Endothelial cell of umbilical vein (primary cell): Measurements from ENCODE around the gene TMC6. TPM values are rescaled to one million over a fixed set of nuclear protein-coding genes. Genes with fewer than 3 reads are reported as not detected.

Experiments used
- BruUV-seq: library from RNA; stranded (reverse); fragments of 400-500 nt; replicated peaks from 2 replicates; lab custom pipeline; 2021; lab: Mats Ljungman, UMichigan
- CTCF ChIA-PET: fragments of 300-600, 350-600 bp; sonication (Branson Sonifier 250); formaldehyde crosslinking; loops from one replicate; lab custom pipeline; 2021; ENCODE audit warnings: antibody characterized with exemption, inconsistent platforms; lab: Charles Lee
- POLR2A ChIA-PET: fragments of 300-600, 350-600 bp; sonication (Branson Sonifier 250); formaldehyde crosslinking; loops from one replicate; lab custom pipeline; 2021; ENCODE audit warnings: antibody characterized with exemption, inconsistent platforms; lab: Charles Lee
- DNase-seq: peaks from one replicate; pipeline ENCODE4 v3.0.0-alpha.2; 2011; ENCODE audit warnings: low read depth, low spot score
- FAIRE-seq: peaks from 2 replicates; lab custom pipeline; 2011; peaks lifted over from hg19 to GRCh38; lab: Jason Lieb, UNC
- H2AFZ ChIP-seq: 2 replicates; pipeline ENCODE4 v1.6.0; 2012; ENCODE audit warnings: low read depth, low read length, control low read depth, inconsistent platforms
- H3K27ac ChIP-seq: 2 replicates; pipeline ENCODE4 v1.5.1; 2011; ENCODE audit warnings: low read depth, mild to moderate bottlenecking, control low read depth, low read length, moderate library complexity; ENCODE audit not compliant: insufficient read depth
- H3K27me3 ChIP-seq, 2 experiments: 2 replicates each; pipeline versions ENCODE4 v1.6.0 to v1.6.1; 2011; ENCODE audit warnings: low read length in 2 of 2, mixed read lengths in 1 of 2; ENCODE audit not compliant: control insufficient read depth in 2 of 2, insufficient read depth in 2 of 2
- H3K36me3 ChIP-seq, 2 experiments: 2 replicates in 1 of 2; 3 replicates in 1 of 2; pipeline ENCODE4 v1.5.1; 2011; ENCODE audit warnings: low read length in 2 of 2, mild to moderate bottlenecking in 1 of 2, moderate library complexity in 1 of 2; ENCODE audit not compliant: control insufficient read depth in 2 of 2, insufficient read depth in 2 of 2; ENCODE audit errors: extremely low read depth in 1 of 2
- H3K4me1 ChIP-seq: 3 replicates; pipeline ENCODE4 v1.5.1; 2011; ENCODE audit warnings: mild to moderate bottlenecking, low read length; ENCODE audit not compliant: control insufficient read depth, insufficient read depth; ENCODE audit errors: extremely low read depth
- H3K4me2 ChIP-seq: 2 replicates; pipeline ENCODE4 v1.6.1; 2011; ENCODE audit warnings: low read length, control low read depth, mixed read lengths; ENCODE audit not compliant: insufficient read depth
- H3K4me3 ChIP-seq, 3 experiments: fragments of 200-600 bp in 1 of 3; sonication (generic), shearing (Covaris generic) in 1 of 3; replicated peaks in 1 of 3; 2 replicates each; pipeline ENCODE4 v1.5.1; 2011 to 2016; ENCODE audit warnings: control low read depth in 3 of 3, low read length in 3 of 3, mild to moderate bottlenecking in 2 of 3, inconsistent platforms in 1 of 3, low read depth in 1 of 3, moderate library complexity in 1 of 3; ENCODE audit not compliant: insufficient read depth in 1 of 3
- H3K79me2 ChIP-seq: 2 replicates; pipeline ENCODE4 v1.6.0; 2012; ENCODE audit warnings: low read length, inconsistent platforms; ENCODE audit not compliant: control insufficient read depth, insufficient read depth
- H3K9ac ChIP-seq: replicated peaks from 2 replicates; pipeline ENCODE3; 2011; ENCODE audit warnings: low read length, control low read depth; ENCODE audit not compliant: insufficient read depth; ENCODE audit errors: extremely low read depth
- H3K9me1 ChIP-seq: replicated peaks from 3 replicates; pipeline ENCODE4 v1.6.0; 2011; ENCODE audit warnings: mild to moderate bottlenecking, low read length; ENCODE audit not compliant: control insufficient read depth, insufficient read depth; ENCODE audit errors: extremely low read depth
- H3K9me3 ChIP-seq: replicated peaks from 2 replicates; pipeline ENCODE4 v1.5.1; 2012; ENCODE audit warnings: low read length, inconsistent platforms; ENCODE audit not compliant: control insufficient read depth, insufficient read depth
- H4K20me1 ChIP-seq: replicated peaks from 2 replicates; pipeline ENCODE3; 2011; ENCODE audit warnings: mild to moderate bottlenecking, low read length; ENCODE audit not compliant: control insufficient read depth, insufficient read depth; ENCODE audit errors: extremely low read depth
- CTCF ChIP-seq, 2 donors: IDR thresholded peaks; 1 replicate in 1 of 2; 2 replicates in 1 of 2; pipeline ENCODE4 v1.5.1; 2011; ENCODE audit warnings: low read length in 2 of 2, mild to moderate bottlenecking in 2 of 2, moderate library complexity in 2 of 2, control low read depth in 1 of 2, inconsistent platforms in 1 of 2, low read depth in 1 of 2; ENCODE audit not compliant: insufficient read depth in 1 of 2; ENCODE audit errors: extremely low read depth in 1 of 2
- EZH2 ChIP-seq: IDR thresholded peaks from 2 replicates; pipeline ENCODE4 v1.6.1; 2012; ENCODE audit warnings: borderline replicate concordance, low read depth, mild to moderate bottlenecking, moderate library complexity, low read length, inconsistent platforms; ENCODE audit not compliant: severe bottlenecking
- FOS ChIP-seq: IDR thresholded peaks from 2 replicates; pipeline ENCODE4 v1.6.1; 2011; ENCODE audit warnings: mild to moderate bottlenecking, low read length, moderate library complexity, borderline replicate concordance; ENCODE audit not compliant: insufficient read depth
- GATA2 ChIP-seq: IDR thresholded peaks from 2 replicates; pipeline ENCODE4 v1.7.0; 2011; ENCODE audit warnings: low read depth, mild to moderate bottlenecking, moderate library complexity, mixed read lengths, low read length; ENCODE audit not compliant: insufficient read length, insufficient read depth
- JUN ChIP-seq: IDR thresholded peaks from 2 replicates; pipeline ENCODE4 v1.6.1; 2011; ENCODE audit warnings: borderline replicate concordance, low read depth; ENCODE audit not compliant: insufficient read length, insufficient read depth
- MAX ChIP-seq: IDR thresholded peaks from 2 replicates; pipeline ENCODE4 v1.6.1; 2011; ENCODE audit not compliant: insufficient read depth, insufficient read length
- MYC ChIP-seq: IDR thresholded peaks from one replicate; pipeline ENCODE4 v1.6.1; 2011; ENCODE audit warnings: mild to moderate bottlenecking, low read depth, low read length
- POLR2A ChIP-seq: IDR thresholded peaks from 2 replicates; pipeline ENCODE4 v1.6.1; 2012; ENCODE audit warnings: low read depth, mild to moderate bottlenecking, control low read depth, low read length
- POLR2AphosphoS5 ChIP-seq: IDR thresholded peaks from 2 replicates; pipeline ENCODE4 v1.6.1; 2012; ENCODE audit warnings: low read depth, mild to moderate bottlenecking, control low read depth, low read length, moderate library complexity; ENCODE audit not compliant: insufficient read depth
- dilution Hi-C: fragments of 300-500 bp; cut with MboI; formaldehyde crosslinking; loops from one replicate; pipeline ENCODE4 v1.15.0; 2019; ENCODE audit warnings: low sequenced_read_pairs; ENCODE audit not compliant: extremely low pct_ligation_motif_present
- intact Hi-C: fragments of 100-400 bp; cut with micrococcal nuclease; formaldehyde crosslinking; loops from one replicate; pipeline ENCODE4 v1.10.0; 2022
- polyA plus RNA-seq, 4 experiments: library from polyadenylated mRNA; depleted of rRNA in 3 of 4; stranded (reverse) in 3 of 4; unstranded in 1 of 4; fragments of >200 nt; gene quantifications; 2 replicates each; pipeline versions ENCODE4 v1.2.1 to v1.2.3, GENCODE V29; 2011 to 2012; ENCODE audit warnings: missing spikeins in 1 of 4
- total RNA-seq: library from RNA; stranded (reverse); gene quantifications from 2 replicates; pipeline ENCODE4 v1.2.3, GENCODE V29; 2021

The TMC6 gene
- total and polyA plus RNA-seq, 2 donors (not counting 3 experiments of a cell fraction or from before 2014, with no cell fraction given), result 23.2 to 72.4 TPM

GRCh38 chr17:78127888-78128550 is 536 bp downstream of the TMC6 start:
- H3K4me1 ChIP-seq, result peaks cover 26% of the 10 kb centered on the region
- FAIRE-seq (no peak), DNase-seq (no peak)
- H3K4me3 ChIP-seq, result peak overlapping the region; percentile 52 to 87 (median 67)
- BruUV-seq, result no TSS peak
- H3K4me2 ChIP-seq, result peak overlapping the region; percentile 79
- ChIA-PET POLR2A (interaction anchor here (0.6 kb wide), 1 partner anchor 40 kb away, joined by 7 read pairs; no protein-coding TSS in a partner anchor), CTCF (interaction anchor here (0.6 to 2.9 kb wide), 11 partner anchors 9 to 294 kb away, joined by 3 to 14 read pairs (median 4); partner anchors contain the start of gene BIRC5)
- peak overlapping the region; percentile 62 for H3K9ac ChIP-seq
- no peaks in the 10 kb centered on the region for H3K27me3 ChIP-seq
- H4K20me1 ChIP-seq, result no peaks in the 10 kb centered on the region
- peak overlapping the region; percentile 88 for H2AFZ ChIP-seq
- dilution Hi-C loops (no loop called here), intact Hi-C loops (loop anchor here (5.0 kb wide), 1 partner anchor 124 kb away; no protein-coding TSS in a partner anchor)
- no peak for TF ChIP-seq GATA2
- no peak for TF ChIP-seq MAX
- TF ChIP-seq EZH2, result no peak
- no peak for TF ChIP-seq POLR2AphosphoS5
- TF ChIP-seq POLR2A, result no peak
- no peak for TF ChIP-seq CTCF (IDR thresholded peaks at IDR 0.05; ENCODE audit: extremely low read depth in 1 of 2, insufficient read depth in 1 of 2, low read depth in 1 of 2, low read length in 2 of 2)
- no peak for TF ChIP-seq JUN
- no peak for TF ChIP-seq FOS
- TF ChIP-seq MYC, result no peak
- peak overlapping the region; percentile 56 for H3K27ac ChIP-seq
- H3K79me2 ChIP-seq, result no peaks in the 10 kb centered on the region
- no peaks in the 10 kb centered on the region for H3K9me3 ChIP-seq
- H3K9me1 ChIP-seq, result no peaks in the 10 kb centered on the region
- peaks cover 0 to 5% of the 10 kb centered on the region in 2 experiments for H3K36me3 ChIP-seq
